GM21825 (cell line): ENCODE results near the gene CRMP1.

ENCODE experiments used
- ATAC-seq: cut with Tn5 transposase; IDR thresholded peaks from one replicate; pipeline ENCODE4 v1.9.1; 2021; ENCODE audit warnings: mild to moderate bottlenecking, moderate library complexity; ENCODE audit not compliant: unreplicated experiment

The CRMP1 gene

GRCh38 chr4:5921101-5921980 lies 28.5 kb upstream of the CRMP1 start:
- ATAC-seq, result no peak

DNA sequence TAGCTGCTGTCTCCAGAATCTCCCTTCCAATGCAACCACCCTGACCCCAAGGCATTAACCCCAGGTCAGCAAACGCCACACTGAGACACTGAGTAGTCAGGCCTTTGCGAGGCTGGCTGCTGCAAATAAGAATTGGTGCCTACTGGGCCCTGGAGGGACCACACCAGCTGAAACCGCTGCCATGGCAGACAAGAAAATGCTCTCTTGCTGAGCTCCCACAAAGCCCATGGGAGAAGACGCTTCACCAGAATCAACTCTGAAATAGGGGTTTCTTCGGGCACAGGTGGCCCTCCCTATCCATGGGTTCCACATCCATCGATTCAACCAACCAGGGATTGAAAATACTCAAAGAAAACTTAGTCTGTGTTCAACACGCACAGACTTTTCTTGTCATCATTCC lies 26.7 kb upstream of the CRMP1 start:
- no peak for ATAC-seq

GRCh38 chr4:5919044-5919443 lies 26.2 kb upstream of the CRMP1 start:
- no peak for ATAC-seq

- ATAC-seq, result no peak
Observed at GRCh38 chr4:5918331-5918985, 25.6 kb upstream of the CRMP1 start.

DNA sequence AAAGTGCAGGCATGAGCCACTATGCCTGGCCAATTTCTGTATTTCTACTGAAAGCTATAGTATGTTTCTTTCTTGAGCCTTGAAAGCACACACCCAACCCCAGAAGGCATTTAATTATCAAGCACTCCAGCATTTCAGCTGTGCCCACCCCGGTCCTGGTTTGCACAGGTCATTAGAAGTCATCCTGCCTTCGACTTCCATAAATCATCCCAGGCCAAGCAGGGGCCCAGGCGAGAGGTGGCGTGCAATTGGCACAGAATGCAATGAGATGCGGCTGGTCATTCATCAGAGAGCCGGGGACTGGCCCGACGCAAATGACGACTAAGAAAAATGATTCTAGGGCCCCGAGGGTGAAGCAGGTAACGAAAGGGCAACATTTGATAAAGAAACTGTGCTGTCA lies 24.8 kb upstream of the CRMP1 start:
- ATAC-seq, result no peak

DNA sequence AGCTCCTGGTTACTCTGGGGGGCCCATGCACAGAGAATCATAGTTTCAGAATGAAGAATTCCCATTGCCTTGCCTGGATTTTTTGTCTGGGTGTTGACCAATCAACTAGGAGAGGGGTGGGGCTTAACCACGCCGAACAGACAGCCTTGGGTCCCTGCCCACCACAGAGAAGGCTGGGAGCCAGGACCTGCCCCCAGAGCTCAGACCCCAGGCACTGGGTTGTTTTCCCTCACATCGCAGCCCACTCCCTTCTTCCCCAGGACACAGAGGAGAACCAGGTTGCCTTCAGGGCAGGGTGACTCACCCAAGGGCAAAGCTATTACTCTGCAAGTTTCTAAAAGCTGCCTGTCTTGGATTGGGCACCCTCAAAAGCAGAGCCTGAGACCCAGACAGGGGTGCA lies 23.3 kb upstream of the CRMP1 start:
- ATAC-seq, result no peak

- ATAC-seq, result no peak
Observed at GRCh38 chr4:5913454-5913853, 20.6 kb upstream of the CRMP1 start.

- ATAC-seq, result no peak
Observed at GRCh38 chr4:5912614-5913019, 19.7 kb upstream of the CRMP1 start.

DNA sequence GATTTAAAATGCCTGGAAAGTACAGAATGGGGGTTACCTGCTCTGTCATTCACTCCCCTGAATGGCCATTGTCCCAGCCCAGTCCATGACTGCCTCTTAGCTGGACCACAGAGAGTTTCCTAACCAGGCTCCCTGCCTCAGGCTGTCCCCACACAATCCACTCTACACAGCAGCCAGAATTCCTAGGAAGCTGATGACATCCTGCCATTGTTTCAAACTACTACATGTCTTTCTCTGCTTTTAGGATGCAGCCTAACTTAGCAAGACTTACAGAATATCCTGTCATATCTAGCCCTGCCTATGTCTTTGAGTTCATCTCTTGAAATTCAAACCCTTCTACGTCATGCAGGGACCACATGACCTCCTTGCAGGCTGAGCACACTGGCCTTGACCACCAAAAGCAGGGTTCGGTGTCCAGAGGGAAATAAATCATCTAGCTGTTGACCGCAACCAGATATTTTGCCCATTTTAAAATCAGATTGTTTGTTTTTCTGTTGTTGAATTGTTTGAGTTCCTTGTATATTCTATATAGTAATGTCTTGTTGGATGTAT lies 16.1 kb upstream of the CRMP1 start:
- no peak for ATAC-seq

GRCh38 chr4:5906191-5906590 lies 13.3 kb upstream of the CRMP1 start:
- no peak for ATAC-seq

- ATAC-seq, result no peak
Observed at GRCh38 chr4:5905714-5906113, 12.8 kb upstream of the CRMP1 start.

- ATAC-seq, result no peak
Observed at GRCh38 chr4:5900844-5901243, 8.0 kb upstream of the CRMP1 start.

GRCh38 chr4:5899881-5900280 lies 7.0 kb upstream of the CRMP1 start:
- no peak for ATAC-seq

- ATAC-seq, result no peak
Observed at GRCh38 chr4:5899396-5899795, 6.5 kb upstream of the CRMP1 start.

GRCh38 chr4:5897674-5898073 lies 4.8 kb upstream of the CRMP1 start:
- no peak for ATAC-seq

GRCh38 chr4:5895287-5895686 lies 2.4 kb upstream of the CRMP1 start:
- ATAC-seq, result no peak

DNA sequence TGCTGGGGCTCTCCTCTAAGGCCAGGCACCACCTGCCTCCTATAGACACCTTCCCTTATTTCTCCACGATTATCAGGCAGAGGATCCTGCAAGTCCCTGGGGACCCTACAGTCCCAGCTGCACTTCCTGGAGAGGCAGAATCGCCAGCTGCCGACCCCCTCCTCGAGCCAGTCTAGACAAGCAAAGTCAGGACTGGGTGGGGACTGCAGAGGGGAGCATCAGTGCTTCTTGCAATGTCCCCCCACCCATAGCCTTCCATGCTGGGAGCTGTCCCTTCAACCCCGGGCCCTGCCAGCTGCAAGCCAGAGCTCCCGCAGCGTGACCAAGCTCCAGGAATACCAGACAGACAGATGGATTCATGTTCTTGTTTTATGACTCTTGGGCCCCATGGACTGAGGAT lies 1.4 kb upstream of the CRMP1 start:
- no peak for ATAC-seq

- ATAC-seq, result no peak
Observed at GRCh38 chr4:5893591-5893990, 705 bp upstream of the CRMP1 start.

GRCh38 chr4:5892323-5893003 lies 423 bp downstream of the CRMP1 start:
- ATAC-seq, result no peak

- ATAC-seq, result no peak
Observed at GRCh38 chr4:5891563-5892322, 1.1 kb downstream of the CRMP1 start.
